Effector memory CD8-positive, alpha-beta T cell (primary cell): Measurements from ENCODE around the gene FAM53B.

Experiments used
- ATAC-seq: fragments of 150-1000 bp; cut with Tn5 transposase; replicated peaks from 2 replicates; pipeline ENCODE4 v1.10.0; 2021; ENCODE audit warnings: mild to moderate bottlenecking, moderate library complexity
- DNase-seq, 3 experiments: peaks; one replicate each; pipeline ENCODE4 v3.0.0; 2021
- H3K27ac Mint-ChIP-seq, 2 donors: one replicate each; pipeline ENCODE4 v1.8.0; 2022; ENCODE audit warnings: mild to moderate bottlenecking in 2 of 2, mixed read lengths in 2 of 2, moderate library complexity in 2 of 2
- H3K27me3 Mint-ChIP-seq, 2 donors: one replicate each; pipeline ENCODE4 v1.8.0; 2022; ENCODE audit warnings: mixed read lengths in 2 of 2
- H3K36me3 Mint-ChIP-seq: one replicate; pipeline ENCODE4 v1.8.0; 2022; ENCODE audit warnings: mild to moderate bottlenecking, moderate library complexity, mixed read lengths; ENCODE audit not compliant: insufficient read depth
- H3K4me1 Mint-ChIP-seq, 2 donors: one replicate each; pipeline ENCODE4 v1.8.0; 2022; ENCODE audit warnings: low read depth in 2 of 2, mixed read lengths in 2 of 2
- H3K4me3 Mint-ChIP-seq, 2 donors: one replicate each; pipeline ENCODE4 v1.8.0; 2022; ENCODE audit warnings: mild to moderate bottlenecking in 2 of 2, mixed read lengths in 2 of 2, moderate library complexity in 2 of 2
- H3K9me3 Mint-ChIP-seq, 2 donors: one replicate each; pipeline ENCODE4 v1.8.0; 2022; ENCODE audit warnings: mixed read lengths in 2 of 2

The FAM53B gene

DNA sequence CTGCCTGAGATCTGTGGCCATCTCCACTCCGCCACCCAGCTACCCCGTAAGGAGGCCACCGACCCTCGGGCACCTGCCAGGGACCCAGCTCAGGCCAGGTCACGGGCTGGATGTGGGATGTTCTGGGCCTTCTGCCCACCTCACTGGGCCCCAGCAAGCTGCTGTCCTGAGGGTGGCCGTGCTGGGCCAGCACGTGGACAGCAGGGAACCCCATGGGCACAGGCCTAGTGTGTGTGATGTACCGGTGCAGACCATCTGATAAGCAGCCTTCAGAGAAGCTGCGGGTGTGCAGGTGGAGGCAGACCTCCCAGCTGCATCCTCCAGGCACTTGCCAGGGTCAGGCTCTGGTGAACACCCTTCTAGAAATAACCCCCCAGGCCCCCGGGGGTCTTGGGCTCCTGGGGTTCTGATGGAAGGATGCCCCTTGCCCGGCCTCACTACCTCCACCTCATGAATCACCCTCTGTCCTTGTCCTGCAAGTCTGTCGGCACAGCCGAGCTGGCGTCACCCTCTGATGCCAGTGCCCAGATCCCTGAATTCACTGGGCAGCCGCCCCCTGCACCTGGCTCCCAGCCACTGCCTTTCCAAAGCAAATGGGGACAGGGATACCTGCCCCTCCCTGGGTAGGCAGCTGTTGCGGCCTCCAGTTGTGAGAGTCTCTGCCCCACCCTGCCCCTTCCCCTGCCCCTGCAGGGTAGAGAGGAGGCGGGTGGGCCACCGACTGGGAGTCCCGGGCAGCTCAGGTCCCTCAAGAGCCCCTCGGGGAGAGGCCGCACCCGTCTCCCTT lies 139.8 kb downstream of the FAM53B start:
- no peak for DNase-seq
- H3K27me3 Mint-ChIP-seq: no peaks in the 10 kb centered on the region
- no peak for ATAC-seq
- no peak overlapping the region for H3K27ac Mint-ChIP-seq
- H3K4me3 Mint-ChIP-seq: no peak overlapping the region
- peaks cover 32% of the 10 kb centered on the region for H3K36me3 Mint-ChIP-seq
- peaks cover 12 to 15% of the 10 kb centered on the region in 2 donors for H3K4me1 Mint-ChIP-seq
- H3K9me3 Mint-ChIP-seq: no peaks in the 10 kb centered on the region

GRCh38 chr10:124603376-124604213 lies 140.6 kb downstream of the FAM53B start:
- Mint-ChIP-seq H3K27ac (no peak overlapping the region), H3K27me3 (no peaks in the 10 kb centered on the region), H3K36me3 (peaks cover 36% of the 10 kb centered on the region), H3K4me1 (peaks cover 15 to 20% of the 10 kb centered on the region in 2 donors), H3K9me3 (no peaks in the 10 kb centered on the region), H3K4me3 (no peak overlapping the region)
- DNase-seq: no peak
- no peak for ATAC-seq

DNA sequence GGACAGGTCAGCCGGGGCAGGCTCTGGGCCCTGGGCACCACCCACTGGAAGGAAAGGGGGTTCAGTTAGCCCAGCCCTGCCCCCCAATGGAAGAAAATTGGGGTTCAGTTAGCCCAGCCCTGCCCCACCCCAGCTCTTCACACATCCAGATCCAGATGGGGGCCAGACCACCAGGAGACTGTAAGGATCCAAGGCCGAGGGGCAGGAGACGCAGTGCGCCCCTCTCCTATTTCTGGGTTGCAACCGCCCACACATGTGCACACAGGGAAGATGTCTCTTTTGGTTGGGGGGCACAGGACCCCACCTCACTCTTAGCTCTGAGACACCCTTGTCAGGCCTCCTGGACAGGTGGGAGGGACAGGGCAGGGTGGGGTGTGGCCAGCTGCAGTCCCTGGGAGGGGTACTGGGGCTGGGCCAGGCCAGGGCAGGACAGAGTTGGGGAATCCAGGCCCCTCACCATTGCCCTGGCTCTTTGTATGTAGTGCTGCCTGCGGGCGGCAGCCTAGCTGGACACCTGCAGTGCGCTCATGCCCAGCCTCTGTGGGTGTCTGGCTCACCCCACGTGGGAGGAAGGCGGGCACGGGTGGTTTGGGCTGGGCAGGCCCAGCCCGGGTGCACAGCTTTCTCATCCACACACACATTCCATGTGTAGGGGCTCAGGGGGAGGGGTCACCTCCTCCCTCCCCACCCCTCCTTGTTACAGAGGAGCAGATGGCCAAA lies 141.4 kb downstream of the FAM53B start:
- no peak overlapping the region for H3K4me3 Mint-ChIP-seq
- H3K27me3 Mint-ChIP-seq: no peaks in the 10 kb centered on the region

GRCh38 chr10:124602121-124602561 lies 142.0 kb downstream of the FAM53B start:
- H3K27ac Mint-ChIP-seq: peak overlapping the region in 1 of 2 donors; percentile 41
- H3K36me3 Mint-ChIP-seq: peaks cover 24% of the 10 kb centered on the region
- H3K4me1 Mint-ChIP-seq: peaks cover 16 to 18% of the 10 kb centered on the region in 2 donors
- no peak overlapping the region for H3K4me3 Mint-ChIP-seq
- no peaks in the 10 kb centered on the region for H3K9me3 Mint-ChIP-seq
- no peak for ATAC-seq
- no peaks in the 10 kb centered on the region for H3K27me3 Mint-ChIP-seq
- no peak for DNase-seq

More for the DNA sequence above, 141.4 kb downstream of the FAM53B start:
- ATAC-seq (no peak), DNase-seq (no peak)
- H3K9me3 Mint-ChIP-seq: no peaks in the 10 kb centered on the region
- H3K36me3 Mint-ChIP-seq: peaks cover 31% of the 10 kb centered on the region
- H3K4me1 Mint-ChIP-seq: peaks cover 16 to 20% of the 10 kb centered on the region in 2 donors
- H3K27ac Mint-ChIP-seq: no peak overlapping the region

GRCh38 chr10:124601431-124602120 lies 142.6 kb downstream of the FAM53B start:
- DNase-seq (no peak), ATAC-seq (peak; percentile 73)
- Mint-ChIP-seq H3K27me3 (no peaks in the 10 kb centered on the region), H3K9me3 (no peaks in the 10 kb centered on the region), H3K36me3 (peaks cover 21% of the 10 kb centered on the region), H3K27ac (peak overlapping the region in 1 of 2 donors; percentile 41), H3K4me3 (no peak overlapping the region), H3K4me1 (peaks cover 14 to 16% of the 10 kb centered on the region in 2 donors)

DNA sequence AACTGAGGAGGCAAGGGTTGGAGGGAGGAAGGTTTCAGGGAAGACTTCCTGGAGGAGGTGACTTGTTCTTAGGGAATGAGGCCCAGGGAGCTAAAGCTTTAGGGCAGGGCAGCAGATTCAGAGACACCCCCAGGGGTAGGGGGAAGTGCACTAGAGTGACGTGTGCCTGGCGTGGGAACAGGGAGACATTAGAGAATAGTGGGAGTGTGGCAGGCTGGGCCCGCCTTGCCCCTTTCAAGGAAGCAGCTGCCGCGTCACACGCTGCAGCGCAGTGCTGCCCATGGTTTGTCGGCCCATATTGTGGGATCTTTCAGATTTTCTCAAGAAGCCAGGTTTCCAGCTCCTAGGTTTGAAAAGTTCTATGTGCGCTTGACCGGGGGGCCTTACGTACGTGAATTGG lies 143.2 kb downstream of the FAM53B start:
- H3K36me3 Mint-ChIP-seq: peaks cover 21% of the 10 kb centered on the region
- ATAC-seq (no peak), DNase-seq (no peak)
- no peak overlapping the region for H3K4me3 Mint-ChIP-seq
- H3K27ac Mint-ChIP-seq: peak overlapping the region; percentile 35 to 70
- H3K27me3 Mint-ChIP-seq: no peaks in the 10 kb centered on the region
- H3K9me3 Mint-ChIP-seq: no peaks in the 10 kb centered on the region
- H3K4me1 Mint-ChIP-seq: peaks cover 14 to 16% of the 10 kb centered on the region in 2 donors

GRCh38 chr10:124600051-124600880 lies 143.9 kb downstream of the FAM53B start:
- peak overlapping the region in 1 of 2 donors; percentile 70 for H3K27ac Mint-ChIP-seq
- no peak overlapping the region for H3K4me3 Mint-ChIP-seq
- no peaks in the 10 kb centered on the region for H3K27me3 Mint-ChIP-seq
- ATAC-seq (no peak), DNase-seq (no peak)
- H3K4me1 Mint-ChIP-seq: peaks cover 11 to 15% of the 10 kb centered on the region in 2 donors
- no peaks in the 10 kb centered on the region for H3K9me3 Mint-ChIP-seq
- peaks cover 18% of the 10 kb centered on the region for H3K36me3 Mint-ChIP-seq

- H3K27me3 Mint-ChIP-seq: no peaks in the 10 kb centered on the region
- H3K27ac Mint-ChIP-seq: peak overlapping the region in 1 of 2 donors; percentile 70
- H3K4me3 Mint-ChIP-seq: no peak overlapping the region
- peaks cover 0 to 1% of the 10 kb centered on the region in 2 donors for H3K9me3 Mint-ChIP-seq
- DNase-seq: no peak
- H3K4me1 Mint-ChIP-seq: peaks cover 9 to 12% of the 10 kb centered on the region in 2 donors
- no peak for ATAC-seq
- peaks cover 15% of the 10 kb centered on the region for H3K36me3 Mint-ChIP-seq
Observed at GRCh38 chr10:124599588-124600050, 144.6 kb downstream of the FAM53B start.

GRCh38 chr10:124598773-124599587 lies 145.2 kb downstream of the FAM53B start:
- Mint-ChIP-seq H3K4me1 (peaks cover 9 to 12% of the 10 kb centered on the region in 2 donors), H3K27ac (peak overlapping the region; percentile 55 to 68), H3K36me3 (peaks cover 15% of the 10 kb centered on the region), H3K4me3 (no peak overlapping the region), H3K9me3 (peaks cover 0 to 1% of the 10 kb centered on the region in 2 donors), H3K27me3 (no peaks in the 10 kb centered on the region)
- ATAC-seq (no peak), DNase-seq (no peak)

DNA sequence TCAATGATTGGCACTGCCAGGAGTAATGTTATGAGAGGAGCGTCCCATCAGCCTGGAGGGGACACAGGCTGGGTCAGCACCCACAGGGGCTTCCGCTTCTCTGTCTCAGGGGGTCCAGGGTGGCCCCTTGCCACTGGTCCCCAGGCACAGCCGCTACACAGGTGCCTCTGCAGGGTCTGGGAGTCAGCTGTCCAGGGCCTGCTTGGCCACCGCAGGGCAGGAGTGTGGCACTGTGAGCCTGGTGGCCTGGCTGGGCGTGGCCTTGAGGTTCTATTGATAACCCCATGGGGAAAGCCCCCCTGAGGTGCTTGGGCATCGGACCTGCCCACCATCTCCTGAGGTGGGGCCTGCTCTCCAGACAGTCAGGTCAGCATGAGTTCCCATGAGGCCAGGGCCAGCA lies 146.0 kb downstream of the FAM53B start:
- Mint-ChIP-seq H3K4me1 (peaks cover 9 to 12% of the 10 kb centered on the region in 2 donors), H3K4me3 (no peak overlapping the region), H3K27ac (peak overlapping the region in 1 of 2 donors; percentile 55), H3K36me3 (peaks cover 15% of the 10 kb centered on the region), H3K9me3 (peaks cover 0 to 1% of the 10 kb centered on the region in 2 donors), H3K27me3 (no peaks in the 10 kb centered on the region)
- ATAC-seq (no peak), DNase-seq (no peak)

DNA sequence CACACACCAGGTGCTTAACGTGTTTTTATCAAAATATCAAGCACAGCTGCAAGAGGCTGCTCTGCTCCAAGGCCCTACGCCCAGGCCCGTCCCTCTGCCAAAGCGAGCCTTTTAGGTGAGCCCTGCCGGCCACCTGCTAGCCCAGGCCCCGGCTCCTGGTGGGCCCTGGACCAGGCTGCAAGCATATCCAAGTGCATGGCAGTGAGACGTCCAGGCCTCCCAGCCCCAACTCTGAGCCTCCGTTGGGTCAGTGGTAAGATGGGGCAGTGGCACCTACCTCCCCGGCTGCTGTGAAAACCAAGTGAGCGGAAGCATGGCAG lies 146.4 kb downstream of the FAM53B start:
- no peaks in the 10 kb centered on the region for H3K27me3 Mint-ChIP-seq
- H3K9me3 Mint-ChIP-seq: peaks cover 0 to 1% of the 10 kb centered on the region in 2 donors
- peaks cover 13% of the 10 kb centered on the region for H3K36me3 Mint-ChIP-seq
- H3K4me1 Mint-ChIP-seq: peaks cover 9 to 14% of the 10 kb centered on the region in 2 donors
- DNase-seq: no peak
- ATAC-seq: no peak
- no peak overlapping the region for H3K4me3 Mint-ChIP-seq
- peak overlapping the region in 1 of 2 donors; percentile 55 for H3K27ac Mint-ChIP-seq
